Astrocyte of the spinal cord (primary cell): ENCODE results near the gene RFNG.

Source experiments
- DNase-seq: peaks from one replicate; pipeline ENCODE4 v3.0.0; 2011; ENCODE audit warnings: low read depth, low spot score
- H3K4me3 ChIP-seq: 2 replicates; pipeline ENCODE4 v1.5.1; 2011; ENCODE audit warnings: low read depth, mild to moderate bottlenecking, low read length, moderate library complexity
- in situ Hi-C: cut with HindIII; loops from 2 replicates; pipeline ENCODE4 v1.10.0; 2017; ENCODE audit warnings: low sequenced_read_pairs
- TF ChIP-seq, protein P1 (sequence below): IDR thresholded peaks from 2 replicates; pipeline ENCODE4 v1.5.1; 2012; ENCODE audit warnings: low read depth, mild to moderate bottlenecking, low read length, inconsistent platforms

Gene RFNG

DNA sequence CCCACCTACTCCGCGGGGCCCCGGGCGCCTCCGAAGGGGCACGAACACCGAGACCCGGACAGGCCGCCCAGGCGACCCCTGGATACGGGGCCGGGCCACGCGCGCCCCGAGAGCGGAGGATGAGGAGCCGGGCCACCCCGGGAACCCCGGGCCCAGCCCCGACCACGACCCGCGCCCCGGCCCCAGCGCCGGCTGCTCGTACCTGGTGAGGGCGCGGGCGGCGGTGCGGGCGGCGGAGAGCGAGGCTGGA is 46.2 kb upstream of the RFNG start:
- in situ Hi-C loops = no loop called here
- peak overlapping the region; percentile 66 for H3K4me3 ChIP-seq
- DNase-seq = no peak
- TF ChIP-seq, protein P1, sequence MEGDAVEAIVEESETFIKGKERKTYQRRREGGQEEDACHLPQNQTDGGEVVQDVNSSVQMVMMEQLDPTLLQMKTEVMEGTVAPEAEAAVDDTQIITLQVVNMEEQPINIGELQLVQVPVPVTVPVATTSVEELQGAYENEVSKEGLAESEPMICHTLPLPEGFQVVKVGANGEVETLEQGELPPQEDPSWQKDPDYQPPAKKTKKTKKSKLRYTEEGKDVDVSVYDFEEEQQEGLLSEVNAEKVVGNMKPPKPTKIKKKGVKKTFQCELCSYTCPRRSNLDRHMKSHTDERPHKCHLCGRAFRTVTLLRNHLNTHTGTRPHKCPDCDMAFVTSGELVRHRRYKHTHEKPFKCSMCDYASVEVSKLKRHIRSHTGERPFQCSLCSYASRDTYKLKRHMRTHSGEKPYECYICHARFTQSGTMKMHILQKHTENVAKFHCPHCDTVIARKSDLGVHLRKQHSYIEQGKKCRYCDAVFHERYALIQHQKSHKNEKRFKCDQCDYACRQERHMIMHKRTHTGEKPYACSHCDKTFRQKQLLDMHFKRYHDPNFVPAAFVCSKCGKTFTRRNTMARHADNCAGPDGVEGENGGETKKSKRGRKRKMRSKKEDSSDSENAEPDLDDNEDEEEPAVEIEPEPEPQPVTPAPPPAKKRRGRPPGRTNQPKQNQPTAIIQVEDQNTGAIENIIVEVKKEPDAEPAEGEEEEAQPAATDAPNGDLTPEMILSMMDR = no peak

DNA sequence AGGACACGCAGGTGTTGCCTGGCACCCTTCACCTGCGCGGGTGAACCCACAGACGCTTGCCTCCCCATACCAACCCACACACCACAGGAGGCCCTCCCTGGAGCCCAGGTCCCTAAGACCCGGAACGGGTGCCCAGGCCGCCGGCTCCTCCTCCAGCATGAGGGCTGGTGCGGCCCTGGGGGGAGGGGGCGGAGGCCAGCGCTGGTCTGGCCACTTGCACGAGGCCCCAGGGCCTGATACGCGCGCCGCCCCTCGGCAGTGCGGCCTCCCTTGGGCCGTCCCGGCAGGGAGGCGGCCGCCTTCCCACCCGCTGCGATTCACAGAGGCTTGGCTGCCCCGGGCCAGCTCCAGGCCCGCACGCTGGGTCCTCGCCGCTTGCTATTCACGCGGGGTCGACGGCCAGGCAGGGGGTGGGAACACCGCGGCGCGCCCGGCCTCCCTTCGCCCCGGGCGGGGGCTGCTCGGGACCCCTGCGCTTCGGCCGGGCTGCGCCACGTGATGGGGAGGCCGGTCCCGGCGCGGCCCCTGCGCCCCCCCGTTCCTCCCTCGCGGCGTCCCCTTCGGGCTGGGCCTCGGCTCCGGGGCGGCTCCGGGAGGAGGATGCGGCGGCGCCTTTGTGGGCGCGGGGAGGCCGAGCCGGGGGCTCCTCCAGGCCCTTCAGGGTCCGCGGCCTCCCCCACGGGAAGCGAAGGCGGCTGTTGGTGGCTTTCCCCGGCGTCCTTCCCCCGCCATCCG is 45.7 kb upstream of the RFNG start:
- in situ Hi-C loops = no loop called here
- TF ChIP-seq, protein P1 = no peak
- peak overlapping the region; percentile 66 for H3K4me3 ChIP-seq
- DNase-seq = peak; percentile 50

DNA sequence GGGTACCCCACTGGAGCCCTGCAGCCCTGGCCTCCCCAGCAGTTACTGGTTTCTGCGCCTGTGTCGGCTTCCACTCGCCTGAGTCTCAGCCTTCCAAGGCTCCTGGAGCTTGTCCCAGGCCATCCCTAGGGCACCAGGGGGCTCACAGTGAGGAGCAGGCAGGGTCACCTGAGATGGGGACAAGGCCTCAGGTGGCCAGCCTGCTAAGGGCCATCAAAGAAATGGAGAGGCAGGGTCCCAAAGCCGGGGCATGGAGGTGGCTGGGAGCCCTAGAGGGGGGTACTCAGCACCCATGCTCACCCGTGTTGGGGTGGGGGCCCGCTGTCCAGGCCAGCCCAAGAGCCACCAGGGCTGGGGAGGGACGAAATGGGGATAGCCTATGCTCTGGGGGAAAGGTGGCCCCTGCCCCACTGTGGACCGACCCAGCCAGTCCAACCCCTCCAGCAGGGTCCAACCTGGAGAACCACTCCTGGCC is 45.1 kb upstream of the RFNG start:
- in situ Hi-C loops = no loop called here
- TF ChIP-seq, protein P1 = no peak
- H3K4me3 ChIP-seq = peak overlapping the region; percentile 66
- DNase-seq = no peak

DNA sequence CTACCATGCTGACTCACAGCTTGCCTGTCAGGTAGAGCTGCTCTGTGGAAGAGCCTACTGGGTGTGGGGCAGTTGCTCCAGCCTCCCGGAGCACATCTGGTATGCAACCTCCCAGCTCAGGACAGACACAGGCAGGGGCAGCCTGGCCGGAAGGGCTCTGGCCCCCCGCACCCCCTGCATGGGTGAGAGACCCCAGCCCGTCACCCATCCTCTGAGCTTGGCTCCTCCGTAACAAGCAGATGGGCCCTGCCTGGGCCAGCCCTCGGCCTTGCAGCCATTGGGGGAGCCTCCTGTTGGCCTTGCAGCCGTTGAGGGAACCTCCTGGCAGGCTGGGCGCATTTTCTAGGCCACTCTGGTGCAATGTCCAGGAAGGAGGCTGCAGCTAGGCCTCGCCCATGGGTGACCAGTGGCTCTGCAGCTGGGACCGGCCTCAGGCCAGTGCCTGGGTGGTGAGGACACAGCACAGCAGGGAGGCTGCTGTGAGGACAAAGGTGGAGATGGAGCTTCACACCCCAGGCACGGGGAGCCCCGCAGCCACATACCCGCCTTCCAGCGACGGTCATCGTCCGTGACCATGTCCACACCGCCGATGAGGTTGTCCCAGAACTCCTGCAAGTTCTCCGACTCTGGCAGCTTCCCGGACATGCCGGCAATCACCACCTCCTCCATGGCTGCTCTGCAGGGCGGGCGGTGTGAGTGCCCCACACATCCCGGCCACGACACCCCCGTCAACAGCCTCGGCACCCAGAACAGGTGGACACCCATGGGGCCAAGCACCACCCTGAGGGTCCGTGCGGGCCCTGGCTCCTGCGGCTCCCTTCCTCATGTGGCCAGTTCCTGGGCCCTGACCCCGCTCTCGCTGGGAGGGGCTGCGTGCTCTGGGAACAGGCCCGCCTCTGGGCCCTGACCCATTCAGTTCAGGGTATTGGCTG is 44.4 kb upstream of the RFNG start:
- TF ChIP-seq, protein P1 = no peak
- peak overlapping the region; percentile 66 for H3K4me3 ChIP-seq
- DNase-seq = no peak
- in situ Hi-C loops = no loop called here

DNA sequence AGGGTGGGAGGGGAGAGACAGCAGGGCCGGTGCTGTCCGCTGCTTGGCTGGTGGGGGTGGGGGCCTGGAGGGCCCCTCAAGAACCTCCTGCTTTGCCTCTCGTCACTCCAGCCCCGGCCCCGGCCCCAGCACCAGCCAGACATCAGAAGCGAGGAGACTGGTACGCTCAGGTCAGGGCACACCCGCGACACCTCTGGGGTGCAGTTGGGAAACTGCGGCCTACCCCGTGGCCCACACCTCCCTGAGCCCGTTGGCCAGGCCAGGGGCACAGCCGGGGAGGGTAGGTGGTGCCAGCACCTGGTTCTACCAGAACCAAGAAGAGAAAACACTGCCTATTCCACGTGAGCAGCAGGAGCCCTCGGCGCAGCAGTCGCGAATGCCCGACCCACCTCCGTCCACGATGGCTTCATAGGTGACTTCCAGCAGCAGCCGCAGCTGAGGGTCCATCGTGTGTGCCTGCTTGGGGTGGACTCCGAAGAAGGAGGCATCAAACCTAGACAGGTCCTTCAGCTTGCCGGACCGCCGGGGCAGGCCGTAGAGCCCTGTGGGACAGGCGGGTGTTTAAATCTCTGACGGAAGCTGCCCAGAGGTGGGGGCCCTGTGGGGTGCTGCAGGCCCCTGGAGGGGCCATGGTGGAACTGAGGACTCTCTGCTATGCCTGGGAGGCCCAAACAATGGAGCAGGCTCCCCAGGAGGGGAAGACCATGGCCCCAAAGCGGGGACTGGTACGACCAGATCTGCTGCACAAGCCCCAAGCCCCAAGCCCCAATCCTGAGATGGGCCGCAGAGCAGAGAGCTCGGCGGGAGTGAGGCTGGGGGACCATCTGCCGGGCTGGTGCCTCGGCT is 43.5 kb upstream of the RFNG start:
- no peak for DNase-seq
- in situ Hi-C loops = no loop called here
- no peak overlapping the region for H3K4me3 ChIP-seq
- TF ChIP-seq, protein P1 = no peak
